EL (cell line): Measurements from ENCODE around the gene CARMIL1.

Experiments used
- DNase-seq: peaks from one replicate; pipeline ENCODE4 v3.0.0-alpha.2; 2016

The CARMIL1 gene

DNA sequence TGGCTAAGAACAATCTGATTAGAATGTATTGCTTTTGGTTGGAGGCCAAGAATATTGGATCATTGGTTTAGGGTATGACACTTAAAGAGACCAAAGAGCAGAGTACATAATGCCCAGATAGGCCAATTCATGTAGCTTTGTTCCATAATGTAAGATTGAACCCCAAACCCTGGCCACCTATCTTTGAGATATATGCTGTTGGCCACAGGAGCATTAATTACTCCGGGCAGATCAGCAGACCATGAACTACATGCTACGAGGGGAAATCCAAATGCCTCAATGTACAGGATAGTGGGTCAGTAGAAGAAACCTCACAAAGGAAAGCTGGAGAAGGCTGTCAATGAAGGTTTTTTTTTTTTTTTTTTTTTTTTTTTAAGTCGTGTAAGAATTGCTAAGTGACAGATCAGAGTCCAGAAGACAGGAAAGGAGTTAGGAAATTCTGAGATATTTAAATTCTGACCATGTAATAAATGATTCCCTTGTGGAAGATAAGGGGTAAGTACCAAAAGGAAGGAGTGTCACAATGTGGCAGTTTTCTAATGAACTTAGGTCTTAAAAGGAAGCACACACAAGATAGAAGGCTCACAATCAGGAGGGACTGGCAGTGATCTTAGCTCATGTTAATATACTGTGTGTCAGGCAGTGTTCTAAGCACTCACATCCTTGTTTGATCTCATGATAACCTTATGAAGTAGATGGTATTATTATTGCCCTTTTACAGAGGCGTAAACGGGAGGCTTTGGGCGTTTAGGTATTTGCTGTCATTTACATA lies 61.4 kb downstream of the CARMIL1 start:
- no peak for DNase-seq

DNA sequence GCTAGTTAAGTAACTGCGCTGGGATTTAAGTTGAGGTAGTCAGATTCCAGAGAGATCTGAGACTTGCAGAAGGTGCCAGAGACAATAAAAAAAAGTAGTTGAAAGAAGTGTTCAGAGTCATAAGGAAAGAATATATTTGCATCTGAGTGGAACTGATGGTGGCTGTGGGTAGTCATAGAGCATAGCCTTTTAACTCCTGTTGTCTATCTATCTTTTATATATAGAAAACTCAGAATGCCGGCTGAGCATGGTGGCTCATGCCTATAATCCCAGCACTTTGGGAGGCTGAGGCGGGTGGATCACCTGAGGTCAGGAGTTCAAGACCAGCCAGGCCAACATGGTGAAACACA lies 62.0 kb downstream of the CARMIL1 start:
- no peak for DNase-seq

DNA sequence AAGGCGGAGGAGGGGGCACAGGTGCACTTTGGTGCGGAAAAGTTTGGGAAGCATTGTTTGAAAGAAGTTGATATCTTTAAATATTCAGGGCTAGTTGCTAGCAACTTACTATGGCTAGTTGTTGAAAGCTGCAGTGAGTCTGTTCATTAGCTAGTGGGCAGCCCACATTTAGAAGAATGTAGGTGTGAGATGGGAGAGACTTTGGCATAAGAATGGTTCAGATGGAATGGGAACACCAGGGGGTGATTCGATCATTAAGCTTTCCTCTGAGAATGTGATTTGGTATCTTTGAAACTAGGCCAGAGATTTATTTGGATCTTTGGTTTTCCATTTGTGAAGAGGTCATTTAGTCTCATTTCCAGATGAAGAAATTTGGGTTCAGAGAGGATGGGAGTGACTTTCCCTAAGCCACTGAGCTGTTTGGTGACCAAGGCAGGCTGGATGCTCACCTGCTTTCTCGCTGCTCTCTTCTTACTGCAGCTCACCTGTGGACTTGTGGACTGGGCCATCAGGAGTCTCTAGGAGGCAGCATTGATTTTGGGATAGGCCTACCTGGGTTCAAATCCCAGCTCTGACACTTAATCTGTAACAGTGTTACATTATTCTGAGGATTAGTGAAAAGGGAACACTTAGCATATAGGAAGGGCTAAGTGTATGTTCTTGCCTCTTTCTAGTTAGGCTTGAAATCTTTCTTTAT lies 62.9 kb downstream of the CARMIL1 start:
- no peak for DNase-seq

DNA sequence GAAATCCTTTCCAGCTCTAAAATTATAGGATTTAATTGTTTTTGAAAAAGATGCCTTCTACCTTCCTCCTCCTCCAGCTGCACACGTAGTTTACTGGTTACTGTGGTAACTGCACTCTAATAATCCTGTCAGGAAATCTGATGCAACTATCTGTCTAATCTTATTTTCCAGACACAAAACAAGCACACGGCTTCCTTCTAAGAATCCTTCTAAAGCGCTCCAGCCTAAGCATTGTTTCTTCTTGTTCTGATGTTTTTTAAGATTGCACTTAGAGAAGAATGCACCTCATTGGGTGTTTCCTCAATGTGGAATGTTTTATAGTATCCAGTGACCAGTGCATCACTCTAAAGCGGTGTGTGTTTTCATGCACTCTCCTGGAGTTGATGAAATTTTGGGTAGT lies 63.6 kb downstream of the CARMIL1 start:
- no peak for DNase-seq

DNA sequence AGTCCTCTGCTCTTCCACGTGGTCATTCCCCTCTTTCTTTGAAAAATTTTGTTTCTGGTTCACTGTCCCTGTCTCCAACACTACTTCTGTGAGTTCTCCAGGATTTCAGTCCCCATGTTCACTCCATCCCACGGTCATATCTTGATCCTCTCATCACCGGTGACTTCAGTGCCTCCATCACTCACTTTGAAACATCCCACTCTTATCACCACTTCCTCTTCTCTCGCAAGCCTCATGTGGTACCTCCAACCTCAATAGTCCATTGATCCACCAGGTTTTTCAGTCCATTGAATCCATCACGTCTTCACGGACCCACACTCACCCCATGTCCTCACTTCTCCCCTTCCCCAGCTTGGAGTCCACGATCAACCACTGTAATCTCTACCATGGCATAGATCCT lies 64.8 kb downstream of the CARMIL1 start:
- no peak for DNase-seq

DNA sequence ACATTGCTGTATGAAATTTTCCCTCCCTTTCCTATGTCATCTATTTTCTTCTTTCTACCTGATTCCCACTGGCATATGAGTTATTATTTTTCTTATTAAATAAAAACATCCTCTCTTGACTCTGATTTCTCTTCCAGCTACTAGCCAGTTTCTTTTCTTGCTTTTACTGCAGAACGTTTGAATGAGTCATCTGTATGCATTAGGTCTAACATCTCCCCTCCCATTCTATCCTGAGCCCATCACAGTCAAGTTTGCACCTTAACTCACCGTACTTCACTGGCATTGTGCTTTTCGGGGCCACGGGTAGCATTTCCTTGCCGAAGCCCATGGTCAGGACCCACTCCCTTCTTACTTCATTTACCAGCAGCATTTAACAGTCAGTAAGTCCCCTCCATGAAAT lies 65.7 kb downstream of the CARMIL1 start:
- no peak for DNase-seq

DNA sequence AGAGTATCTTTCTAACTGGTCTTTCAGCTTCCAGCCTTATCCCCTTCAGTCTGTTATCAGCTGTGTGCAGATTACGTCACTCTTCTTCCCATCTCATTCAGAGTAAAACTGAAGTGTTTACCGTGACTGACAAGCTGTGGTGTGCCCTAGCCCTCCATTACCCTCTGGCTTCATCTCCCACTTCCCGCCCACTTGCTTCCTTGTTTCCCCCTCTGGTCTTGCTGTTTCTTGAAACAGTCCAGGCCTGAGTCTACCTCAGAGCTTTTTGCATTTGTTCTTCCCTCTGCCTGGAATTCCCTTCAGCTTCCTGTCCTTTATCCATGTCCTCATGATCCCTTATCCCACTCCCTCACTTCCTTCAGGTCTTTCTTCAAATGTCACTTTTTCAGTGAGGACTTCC lies 66.9 kb downstream of the CARMIL1 start:
- no peak for DNase-seq

DNA sequence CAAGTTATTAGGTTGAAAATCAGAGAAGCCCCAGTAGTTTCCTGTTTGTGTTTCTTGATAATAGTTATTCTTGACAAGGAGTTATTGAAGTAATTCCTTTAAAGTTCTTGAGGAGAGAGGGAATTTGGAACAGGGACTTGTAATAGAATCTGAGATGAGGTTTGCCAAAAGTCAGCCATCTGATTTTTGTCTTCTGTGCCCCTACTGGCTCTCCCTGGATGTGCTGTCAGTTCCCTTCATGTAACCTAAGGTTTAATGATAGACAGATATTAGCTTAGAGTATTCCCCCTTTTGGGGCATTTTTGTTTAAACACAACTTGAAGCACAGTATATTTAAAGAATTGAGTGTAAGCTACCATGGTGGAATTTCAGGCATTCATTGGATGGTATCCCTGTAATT lies 71.4 kb downstream of the CARMIL1 start:
- no peak for DNase-seq

DNA sequence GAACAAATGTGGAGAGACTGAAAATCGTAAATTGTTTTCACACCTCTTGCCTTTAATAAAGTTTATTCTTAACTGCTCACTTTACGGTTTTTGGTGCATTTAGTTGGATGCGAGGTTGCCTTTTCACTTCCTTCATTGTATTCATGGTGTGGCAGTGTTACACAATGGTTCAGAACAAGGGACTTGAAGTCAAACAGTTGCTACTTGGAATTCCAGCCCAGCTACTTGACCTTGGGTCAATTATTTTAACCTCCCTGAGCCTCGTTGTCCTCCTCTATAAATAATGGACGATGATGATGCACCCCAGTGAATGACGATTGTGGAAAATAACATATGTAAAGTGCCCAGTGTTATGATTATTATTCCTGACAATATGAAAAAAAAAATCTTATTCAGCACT lies 72.3 kb downstream of the CARMIL1 start:
- no peak for DNase-seq

DNA sequence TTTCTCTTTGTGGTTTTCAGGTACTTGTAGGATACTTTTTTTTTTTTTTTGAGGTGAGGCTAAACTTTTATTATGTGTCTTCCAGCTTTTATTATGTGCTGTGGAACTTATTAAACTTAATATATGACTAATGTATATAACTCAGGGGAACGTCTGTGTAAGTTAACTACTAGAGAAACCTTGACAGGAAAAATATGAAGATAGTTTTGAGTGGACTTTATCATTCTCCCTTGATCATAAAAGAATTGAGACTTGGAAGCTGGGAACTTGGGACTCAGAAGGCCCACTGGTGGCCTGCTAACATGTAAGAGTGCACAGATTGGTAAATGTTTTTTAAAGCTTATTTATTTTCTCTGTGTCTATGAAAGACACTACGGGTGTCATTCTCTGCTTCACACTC lies 73.1 kb downstream of the CARMIL1 start:
- DNase-seq = no peak

DNA sequence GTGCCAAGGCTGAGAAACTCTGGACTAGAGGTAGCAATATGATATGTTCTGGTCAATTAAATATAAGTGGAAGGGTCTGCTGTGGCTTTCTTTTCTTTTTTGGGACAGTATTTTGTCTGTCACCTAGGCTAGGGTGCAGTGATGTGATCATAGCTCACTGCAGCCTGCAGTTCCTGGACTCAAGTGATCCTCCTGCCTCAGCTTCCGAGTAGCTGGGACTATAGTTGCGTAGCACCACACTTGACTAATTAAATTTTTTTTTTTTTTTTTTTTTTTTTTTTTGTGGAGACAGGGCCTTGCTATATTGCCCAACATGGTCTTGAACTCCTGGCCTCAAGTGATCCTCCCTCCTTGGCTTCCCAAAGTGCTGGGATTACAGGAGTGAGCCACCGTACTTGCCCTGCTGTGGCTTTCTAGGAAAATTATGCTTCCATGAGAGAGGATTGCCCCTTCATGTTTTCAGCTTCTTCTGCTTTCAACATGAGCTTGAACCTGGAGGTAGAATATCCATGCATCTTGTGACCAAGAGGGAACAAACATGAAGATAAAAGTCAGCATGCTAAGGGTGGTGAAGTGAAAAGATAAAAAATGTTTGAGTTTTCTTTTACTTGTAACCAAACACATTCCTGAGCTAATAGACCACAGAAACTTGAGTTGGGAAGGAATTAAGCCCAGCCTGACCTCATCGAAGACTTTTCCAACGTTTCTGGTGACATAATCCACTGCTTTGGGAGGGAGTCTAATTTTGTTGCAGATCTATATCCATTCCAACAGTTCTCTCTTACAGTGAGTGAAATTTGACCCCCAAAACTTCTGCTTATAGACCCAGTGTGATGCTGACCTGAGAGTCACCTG lies 75.1 kb downstream of the CARMIL1 start:
- peak; percentile 52 for DNase-seq

DNA sequence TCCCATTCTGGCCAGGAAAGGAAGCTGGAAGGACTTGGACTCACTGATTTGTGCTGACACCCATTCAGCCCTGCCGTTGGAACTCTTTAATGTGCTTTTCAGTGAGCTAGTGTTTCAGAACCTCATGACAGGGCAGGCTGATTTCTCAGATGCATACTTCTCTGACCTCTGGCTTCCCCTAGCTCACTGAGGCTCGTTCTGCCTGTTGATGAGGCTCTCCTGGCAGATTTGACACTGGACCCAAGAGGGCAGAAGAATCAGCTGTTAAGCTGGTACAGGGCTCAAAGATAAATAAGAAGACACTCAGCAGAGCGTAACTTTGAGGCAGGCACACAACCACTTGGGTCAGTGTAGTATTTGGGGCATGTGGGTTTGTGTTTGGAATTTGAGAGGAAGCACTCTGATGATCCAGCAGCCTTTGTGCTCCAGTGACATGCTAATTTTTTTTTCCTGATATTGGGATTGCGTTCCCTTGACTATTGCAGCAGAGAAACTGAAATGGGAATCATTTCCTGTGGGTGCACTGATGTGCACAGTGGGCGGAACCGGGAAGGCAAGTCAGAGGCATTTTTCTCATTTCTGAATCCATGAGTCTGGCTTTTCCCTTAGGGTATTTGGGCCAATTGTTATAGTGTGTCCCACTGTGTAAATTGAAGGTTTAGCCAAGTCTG lies 80.2 kb downstream of the CARMIL1 start:
- DNase-seq = peak; percentile 86

DNA sequence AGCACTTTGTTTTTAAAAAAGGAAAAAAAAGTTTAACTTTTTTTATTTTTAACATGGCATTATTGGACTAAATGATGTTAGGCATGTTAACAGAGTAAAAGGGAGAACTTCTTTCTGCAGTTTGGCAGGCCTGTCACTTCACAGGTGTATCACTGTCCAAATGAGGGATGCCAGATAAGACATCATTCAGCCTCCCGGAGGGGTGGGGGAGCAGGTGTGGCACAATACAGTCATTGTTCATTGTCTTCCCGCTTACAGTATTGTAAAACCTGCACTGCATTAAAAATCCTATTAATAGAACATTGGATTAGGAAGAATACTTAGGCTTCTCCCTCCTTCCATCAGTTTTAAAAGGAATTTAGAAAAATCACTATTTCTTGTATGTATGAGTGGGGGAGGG lies 80.7 kb downstream of the CARMIL1 start:
- DNase-seq = no peak

DNA sequence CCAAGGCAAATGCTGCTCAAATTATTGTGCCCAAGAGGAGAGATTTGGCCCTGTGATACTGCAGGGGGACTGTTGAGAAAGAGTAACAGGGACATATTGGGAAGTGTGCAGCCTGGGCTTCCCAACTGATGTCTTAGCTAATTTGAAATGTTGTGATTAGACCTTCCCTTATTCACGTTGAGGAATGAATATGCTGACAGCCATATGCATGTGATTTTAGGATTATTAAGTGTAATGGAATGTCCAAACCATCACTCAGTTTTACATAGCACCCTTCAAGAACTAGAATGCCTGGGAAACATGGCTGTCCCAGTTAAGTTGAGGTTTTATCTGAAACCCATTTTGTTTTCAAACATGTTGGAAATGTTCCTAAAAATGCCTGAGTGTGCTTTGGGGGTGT lies 81.4 kb downstream of the CARMIL1 start:
- DNase-seq = peak; percentile 68

DNA sequence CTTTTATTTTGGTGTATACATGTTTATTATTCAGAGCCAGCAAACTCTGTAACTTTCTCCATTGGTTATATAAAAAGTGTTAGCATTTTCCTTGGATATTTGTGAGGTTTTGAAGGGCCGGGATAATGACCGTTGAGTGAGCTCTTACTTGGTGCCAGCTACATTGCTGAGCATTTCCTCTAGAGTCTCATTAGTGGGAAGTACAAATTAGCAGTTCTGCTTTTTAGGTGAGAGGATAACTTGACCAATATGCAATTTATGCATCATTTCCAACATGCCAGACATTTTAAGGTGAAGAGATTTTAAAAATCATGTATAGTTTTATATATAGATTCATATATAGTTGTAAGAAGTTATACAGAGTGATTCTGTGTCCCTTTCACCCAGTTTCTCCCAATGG lies 84.3 kb downstream of the CARMIL1 start:
- no peak for DNase-seq

DNA sequence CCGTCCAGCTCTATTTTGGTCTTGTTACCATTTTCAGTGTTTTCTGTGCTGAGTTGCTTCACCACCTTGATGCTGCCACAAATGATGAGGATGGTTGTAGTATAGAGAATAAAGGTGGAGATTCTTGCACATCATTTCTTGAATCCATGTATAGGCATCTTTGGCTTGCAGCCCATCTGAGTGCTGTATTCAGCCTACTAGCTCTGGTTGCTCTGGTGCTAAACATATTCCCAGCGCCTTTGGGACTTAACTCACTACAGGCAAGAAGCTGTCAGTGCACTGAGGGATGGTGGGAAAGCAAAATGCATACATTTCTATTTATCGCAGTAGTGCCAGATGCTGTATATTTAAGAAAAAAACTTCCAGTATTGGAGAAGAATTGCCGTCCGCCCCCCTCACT lies 86.0 kb downstream of the CARMIL1 start:
- no peak for DNase-seq

DNA sequence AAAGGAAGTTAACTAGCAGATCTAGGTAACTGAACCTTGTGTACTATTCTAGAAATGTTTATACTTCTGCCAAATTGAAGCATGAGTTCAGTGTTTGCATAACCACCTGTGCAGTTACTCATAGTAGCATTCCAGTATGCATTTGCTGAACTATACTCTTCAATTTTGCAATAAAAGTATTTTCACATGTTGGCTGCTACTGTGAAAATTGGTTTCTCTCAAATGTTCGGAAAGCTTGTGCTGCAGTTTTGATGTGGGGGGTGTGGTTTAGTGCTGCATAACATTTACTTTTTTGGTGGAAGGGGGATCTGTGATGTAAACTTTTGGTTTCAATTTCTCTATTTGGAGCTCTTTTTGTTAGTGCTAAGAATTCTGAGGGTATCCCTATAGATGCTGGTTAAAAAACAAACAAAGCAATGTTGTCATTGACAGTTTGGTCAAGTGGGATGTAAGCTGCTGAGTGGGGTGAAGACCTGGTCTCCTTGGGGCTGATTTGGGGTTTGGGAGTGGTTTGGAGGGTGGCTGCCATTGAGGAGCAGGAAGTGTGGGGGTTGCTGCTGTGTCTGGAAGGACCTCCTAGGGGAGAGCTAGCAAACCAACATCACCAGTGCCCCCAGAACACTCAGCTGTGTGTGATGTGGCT lies 87.8 kb downstream of the CARMIL1 start:
- no peak for DNase-seq

DNA sequence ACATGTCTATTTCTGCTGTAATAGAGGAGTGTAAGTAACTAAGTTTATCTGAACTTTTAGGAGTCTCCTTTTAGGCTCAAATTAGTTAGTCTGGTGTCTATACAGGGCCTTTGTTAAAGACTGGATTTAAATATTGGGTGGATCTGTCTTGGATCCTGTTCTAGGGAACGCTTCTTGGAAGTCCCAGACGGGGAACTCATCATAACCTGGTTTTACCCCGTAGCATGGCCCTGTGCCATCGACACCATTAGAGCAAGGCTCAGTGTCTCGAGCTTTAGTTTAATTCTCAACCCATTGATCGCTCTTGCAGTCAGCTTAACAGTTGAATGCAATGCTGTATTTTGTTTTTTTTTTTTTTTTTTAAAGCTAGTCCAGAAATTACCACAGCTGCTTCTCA lies 89.9 kb downstream of the CARMIL1 start:
- DNase-seq = no peak

DNA sequence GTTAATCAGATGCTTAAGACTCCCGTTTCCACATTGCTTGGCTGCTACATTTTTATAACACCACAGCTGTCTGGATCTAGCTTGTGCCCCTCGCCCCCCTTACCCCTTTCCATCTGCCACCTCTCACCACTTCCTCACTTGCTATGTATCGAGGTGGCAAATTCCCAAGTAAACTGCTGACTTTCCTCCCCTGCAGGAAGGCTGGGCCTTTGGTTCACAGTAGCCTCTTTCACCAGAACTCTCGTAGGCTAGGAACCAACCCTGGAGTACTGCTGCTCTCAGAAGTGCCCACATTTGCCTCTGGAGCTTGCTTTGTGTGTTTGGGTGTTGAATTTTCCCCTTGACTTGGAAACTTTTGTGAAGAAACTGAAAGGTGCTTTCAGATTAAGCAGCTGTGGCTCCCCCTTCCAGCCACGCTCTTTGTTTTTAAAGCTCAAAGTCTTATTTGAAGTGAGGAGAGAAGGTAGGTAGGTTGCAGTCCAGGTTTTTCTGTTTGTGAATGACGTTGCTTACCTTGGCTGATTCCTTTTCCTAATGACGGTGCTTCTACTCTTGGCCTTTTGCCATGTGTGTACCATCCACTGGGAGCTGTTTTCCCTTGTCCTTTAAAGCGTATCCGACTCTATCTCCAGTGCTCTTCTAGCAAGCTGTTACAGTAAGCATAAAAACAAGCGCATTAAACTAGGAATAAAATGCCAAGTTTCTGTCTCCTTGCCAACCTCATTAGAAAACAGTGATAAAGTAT lies 90.4 kb downstream of the CARMIL1 start:
- DNase-seq = no peak

DNA sequence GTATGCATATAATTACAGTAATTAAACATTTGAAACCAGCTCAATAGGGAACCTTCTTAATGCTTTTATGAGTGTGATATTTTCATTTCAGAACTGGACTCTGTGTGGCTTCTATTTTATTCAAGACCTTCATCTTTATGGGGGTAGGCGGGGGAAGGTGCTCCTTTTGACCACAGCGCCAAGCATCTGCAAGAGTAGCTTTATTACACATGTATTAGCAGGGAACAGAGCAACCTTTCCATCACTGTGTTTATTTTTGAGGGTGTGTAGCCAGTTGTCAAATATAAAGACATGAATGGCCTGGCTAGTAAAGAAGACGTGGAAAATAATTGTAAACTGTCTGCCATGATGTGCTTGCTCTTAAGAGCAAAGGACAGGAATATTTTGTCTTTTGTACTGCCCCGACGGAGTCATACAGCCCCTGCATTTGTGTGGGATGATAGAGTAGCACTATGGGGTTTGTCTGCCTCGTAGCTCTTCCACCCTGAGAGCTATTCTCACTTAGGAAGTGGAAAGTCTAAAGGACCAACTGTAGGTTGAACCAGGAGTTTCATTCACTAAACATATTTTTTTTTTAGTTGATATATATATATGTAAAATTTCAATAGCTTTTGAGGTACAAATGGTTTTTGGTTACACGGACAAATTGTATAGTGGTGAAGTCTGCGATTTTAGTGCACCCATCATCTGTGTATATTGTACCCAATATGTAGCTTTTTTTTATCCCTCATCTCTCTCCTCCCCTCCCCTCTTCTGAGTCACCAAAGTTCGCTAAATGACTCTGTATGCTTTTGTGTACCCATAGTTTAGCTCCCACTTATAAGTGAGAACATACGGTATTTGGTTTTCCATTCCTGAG lies 91.2 kb downstream of the CARMIL1 start:
- no peak for DNase-seq

DNA sequence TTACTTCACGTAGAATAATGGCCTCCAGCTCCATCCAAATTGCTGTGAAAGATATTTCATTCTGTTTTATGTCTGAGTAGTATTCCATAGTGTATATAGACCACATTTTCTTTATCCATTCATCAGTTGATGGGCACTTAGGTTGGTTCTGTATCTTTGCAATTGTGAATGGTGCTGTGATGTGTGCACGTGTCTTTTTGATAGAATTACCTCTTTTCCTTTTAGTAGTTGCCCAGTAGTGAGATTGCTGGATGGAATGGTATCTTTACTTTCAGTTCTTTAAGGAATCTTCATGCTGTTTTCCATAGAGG lies 91.8 kb downstream of the CARMIL1 start:
- no peak for DNase-seq
